Measurements from ENCODE around the gene PCDHGA10. TPM values are rescaled to one million over a fixed set of nuclear protein-coding genes. Genes with fewer than 3 reads are reported as not detected.

The PCDHGA10 gene
- polyA plus RNA-seq, 1 donor from 2014 or later = 7.3 TPM

GRCh38 chr5:141421489-141421855 lies 8.7 kb downstream of the PCDHGA10 start:
- H3K9me2 ChIP-seq (ENCODE audit: insufficient read depth, low read length) = no peaks in the 10 kb centered on the region
- H3K27ac ChIP-seq (ENCODE audit: low read length) = no peak overlapping the region
- H2AFZ ChIP-seq (ENCODE audit: low read depth, low read length) = no peak overlapping the region
- peaks cover 5% of the 10 kb centered on the region for H3F3A ChIP-seq (ENCODE audit: insufficient read depth, low read length, poor library complexity, severe bottlenecking)
- H3K36me3 ChIP-seq (ENCODE audit: insufficient read depth, low read length) = peaks cover 84% of the 10 kb centered on the region
- H3K9me3 ChIP-seq (ENCODE audit: low read length) = peaks cover 88% of the 10 kb centered on the region
- TF ChIP-seq POLR2AphosphoS5 (IDR thresholded peaks at IDR 0.05) = no peak
- H3K9ac ChIP-seq (ENCODE audit: low read length) = no peak overlapping the region
- peak overlapping the region; percentile 39 for H3K4me3 ChIP-seq (ENCODE audit: low read length)
- H4K20me1 ChIP-seq (ENCODE audit: insufficient read depth) = no peaks in the 10 kb centered on the region
- no peak overlapping the region for H3K4me2 ChIP-seq (ENCODE audit: low read length)
- H3K79me2 ChIP-seq (replicated peaks; ENCODE audit: insufficient read depth, low read length) = peaks cover 58% of the 10 kb centered on the region
- H3K27me3 ChIP-seq (ENCODE audit: insufficient read depth, low read depth, low read length) = no peaks in the 10 kb centered on the region

- H3K27ac ChIP-seq (ENCODE audit: low read length) = no peak overlapping the region
- peaks cover 93% of the 10 kb centered on the region for H3K9me3 ChIP-seq (ENCODE audit: low read length)
- H4K20me1 ChIP-seq (ENCODE audit: insufficient read depth) = no peaks in the 10 kb centered on the region
- no peak overlapping the region for H3K4me2 ChIP-seq (ENCODE audit: low read length)
- no peak for TF ChIP-seq REST (IDR thresholded peaks at IDR 0.05; ENCODE audit: borderline replicate concordance)
- TF ChIP-seq POLR2AphosphoS5 (IDR thresholded peaks at IDR 0.05) = no peak
- no peak for TF ChIP-seq EZH2 (IDR thresholded peaks at IDR 0.05; ENCODE audit: borderline replicate concordance, insufficient read depth, low read length, poor library complexity, severe bottlenecking)
- no peak for TF ChIP-seq TAF1 (IDR thresholded peaks at IDR 0.05; ENCODE audit: low read depth)
- TF ChIP-seq RAD21 (conservative IDR thresholded peaks at IDR 0.05) = no peak
- no peak for TF ChIP-seq CTCF (IDR thresholded peaks at IDR 0.05; ENCODE audit: poor library complexity, severe bottlenecking)
- no peak for TF ChIP-seq SMC3 (conservative IDR thresholded peaks at IDR 0.05; ENCODE audit: poor library complexity)
- TF ChIP-seq MXI1 (conservative IDR thresholded peaks at IDR 0.05; ENCODE audit: poor library complexity, severe bottlenecking) = no peak
- no peak for TF ChIP-seq EP300 (conservative IDR thresholded peaks at IDR 0.05; ENCODE audit: poor library complexity, severe bottlenecking)
- H3K27me3 ChIP-seq (ENCODE audit: insufficient read depth, low read depth, low read length) = no peaks in the 10 kb centered on the region
- H3K79me2 ChIP-seq (replicated peaks; ENCODE audit: insufficient read depth, low read length) = peaks cover 58% of the 10 kb centered on the region
- H3F3A ChIP-seq (ENCODE audit: insufficient read depth, low read length, poor library complexity, severe bottlenecking) = peaks cover 5% of the 10 kb centered on the region
- no peak overlapping the region for H2AFZ ChIP-seq (ENCODE audit: low read depth, low read length)
- peaks cover 89% of the 10 kb centered on the region for H3K36me3 ChIP-seq (ENCODE audit: insufficient read depth, low read length)
- H3K4me3 ChIP-seq (ENCODE audit: low read length) = no peak overlapping the region
- H3K9me2 ChIP-seq (ENCODE audit: insufficient read depth, low read length) = no peaks in the 10 kb centered on the region
- no peak overlapping the region for H3K9ac ChIP-seq (ENCODE audit: low read length)
Observed at GRCh38 chr5:141422742-141423291, 10.0 kb downstream of the PCDHGA10 start.
